Measurements from ENCODE around the gene NUP205. TPM values are rescaled to one million over a fixed set of nuclear protein-coding genes. Genes with fewer than 3 reads are reported as not detected.

The NUP205 gene
- total RNA-seq, 2 experiments from 2014 or later, result 119 to 120 TPM

- no peaks in the 10 kb centered on the region for H3K9me3 Mint-ChIP-seq (ENCODE audit: low read depth)
- DNase-seq, result no peak
- no peak overlapping the region for H3K4me3 Mint-ChIP-seq
- CTCF ChIA-PET, result interaction anchor here (0.9 to 6.6 kb wide), 2 partner anchors 8 to 395 kb away, joined by 3 to 42 read pairs; partner anchors contain the start of gene STMP1
- peaks cover 24% of the 10 kb centered on the region for H3K36me3 Mint-ChIP-seq
- H3K4me1 Mint-ChIP-seq, result peaks cover 12% of the 10 kb centered on the region
- no peaks in the 10 kb centered on the region for H3K27me3 Mint-ChIP-seq
- no peak overlapping the region for H3K27ac Mint-ChIP-seq
- no peak for ATAC-seq
Measured at GRCh38 chr7:135669774-135670173, 112.1 kb downstream of the NUP205 start.

GRCh38 chr7:135670179-135670578 is 112.5 kb downstream of the NUP205 start:
- H3K36me3 Mint-ChIP-seq, result peaks cover 25% of the 10 kb centered on the region
- H3K27me3 Mint-ChIP-seq, result no peaks in the 10 kb centered on the region
- DNase-seq, result no peak
- H3K27ac Mint-ChIP-seq, result no peak overlapping the region
- H3K4me1 Mint-ChIP-seq, result peaks cover 9% of the 10 kb centered on the region
- no peak overlapping the region for H3K4me3 Mint-ChIP-seq
- no peaks in the 10 kb centered on the region for H3K9me3 Mint-ChIP-seq (ENCODE audit: low read depth)
- no peak for ATAC-seq
- CTCF ChIA-PET, result interaction anchor here (0.9 to 6.6 kb wide), 3 partner anchors 8 to 396 kb away, joined by 3 to 42 read pairs (median 5); partner anchors contain the start of gene STMP1

- CTCF ChIA-PET, result interaction anchor here (0.9 to 7.1 kb wide), 10 partner anchors 11 to 399 kb away, joined by 3 to 42 read pairs (median 3); partner anchors contain the start of gene STMP1
- Mint-ChIP-seq H3K27ac (no peak overlapping the region), H3K4me1 (peaks cover 2% of the 10 kb centered on the region), H3K36me3 (peaks cover 20% of the 10 kb centered on the region), H3K27me3 (no peaks in the 10 kb centered on the region), H3K9me3 (ENCODE audit: low read depth) (no peaks in the 10 kb centered on the region), H3K4me3 (no peak overlapping the region)
- ATAC-seq (no peak), DNase-seq (no peak)
Measured at GRCh38 chr7:135672560-135673359, 115.0 kb downstream of the NUP205 start.

- peaks cover 22% of the 10 kb centered on the region for H3K36me3 Mint-ChIP-seq
- no peaks in the 10 kb centered on the region for H3K27me3 Mint-ChIP-seq
- H3K4me3 Mint-ChIP-seq, result no peak overlapping the region
- CTCF ChIA-PET, result interaction anchor here (0.9 to 7.1 kb wide), 9 partner anchors 11 to 350 kb away, joined by 3 to 42 read pairs (median 3); partner anchors contain the start of gene STMP1
- no peak overlapping the region for H3K27ac Mint-ChIP-seq
- ATAC-seq (no peak), DNase-seq (no peak)
- H3K9me3 Mint-ChIP-seq (ENCODE audit: low read depth), result no peaks in the 10 kb centered on the region
- H3K4me1 Mint-ChIP-seq, result no peaks in the 10 kb centered on the region
Measured at GRCh38 chr7:135673360-135673706, 115.6 kb downstream of the NUP205 start.

GRCh38 chr7:135678612-135679575 is 121.2 kb downstream of the NUP205 start:
- no peak for ATAC-seq
- Mint-ChIP-seq H3K27ac (no peak overlapping the region), H3K4me1 (peaks cover 21% of the 10 kb centered on the region), H3K9me3 (ENCODE audit: low read depth) (no peaks in the 10 kb centered on the region), H3K4me3 (no peak overlapping the region), H3K36me3 (peaks cover 16% of the 10 kb centered on the region), H3K27me3 (peaks cover 4% of the 10 kb centered on the region)
- DNase-seq, result no peak
- CTCF ChIA-PET, result no interaction called here

GRCh38 chr7:135681762-135682161 is 124.0 kb downstream of the NUP205 start:
- H3K27me3 Mint-ChIP-seq, result peaks cover 6% of the 10 kb centered on the region
- H3K27ac Mint-ChIP-seq, result no peak overlapping the region
- H3K36me3 Mint-ChIP-seq, result peaks cover 5% of the 10 kb centered on the region
- H3K9me3 Mint-ChIP-seq (ENCODE audit: low read depth), result no peaks in the 10 kb centered on the region
- ATAC-seq (no peak), DNase-seq (no peak)
- H3K4me1 Mint-ChIP-seq, result peaks cover 21% of the 10 kb centered on the region
- CTCF ChIA-PET, result interaction anchor here (1.0 to 1.3 kb wide), 2 partner anchors 19 to 20 kb away, joined by 3 to 5 read pairs; partner anchors contain the start of gene STMP1
- no peak overlapping the region for H3K4me3 Mint-ChIP-seq

- no peak for ATAC-seq
- H3K36me3 Mint-ChIP-seq, result peaks cover 3% of the 10 kb centered on the region
- peaks cover 21% of the 10 kb centered on the region for H3K4me1 Mint-ChIP-seq
- H3K27ac Mint-ChIP-seq, result no peak overlapping the region
- no peak overlapping the region for H3K4me3 Mint-ChIP-seq
- no peaks in the 10 kb centered on the region for H3K9me3 Mint-ChIP-seq (ENCODE audit: low read depth)
- no peak for DNase-seq
- peaks cover 6% of the 10 kb centered on the region for H3K27me3 Mint-ChIP-seq
- CTCF ChIA-PET, result interaction anchor here (1.0 kb wide), 1 partner anchor 21 kb away, joined by 3 read pairs; no protein-coding TSS in a partner anchor
Measured at GRCh38 chr7:135682191-135682590, 124.5 kb downstream of the NUP205 start.

GRCh38 chr7:135683609-135684008 is 125.9 kb downstream of the NUP205 start:
- Mint-ChIP-seq H3K4me3 (no peak overlapping the region), H3K27ac (no peak overlapping the region), H3K4me1 (peaks cover 21% of the 10 kb centered on the region), H3K36me3 (peaks cover 4% of the 10 kb centered on the region), H3K9me3 (ENCODE audit: low read depth) (no peaks in the 10 kb centered on the region), H3K27me3 (peaks cover 6% of the 10 kb centered on the region)
- ATAC-seq (no peak), DNase-seq (no peak)
- CTCF ChIA-PET, result no interaction called here

- no peak for DNase-seq
- CTCF ChIA-PET, result interaction anchor here (0.7 kb wide), 1 partner anchor 21 kb away, joined by 3 read pairs; no protein-coding TSS in a partner anchor
- Mint-ChIP-seq H3K36me3 (peaks cover 4% of the 10 kb centered on the region), H3K27ac (no peak overlapping the region), H3K4me1 (peaks cover 21% of the 10 kb centered on the region), H3K9me3 (ENCODE audit: low read depth) (no peaks in the 10 kb centered on the region), H3K27me3 (peaks cover 2% of the 10 kb centered on the region), H3K4me3 (no peak overlapping the region)
- no peak for ATAC-seq
Measured at GRCh38 chr7:135684136-135684535, 126.4 kb downstream of the NUP205 start.

GRCh38 chr7:135684699-135685098 is 127.0 kb downstream of the NUP205 start:
- no peaks in the 10 kb centered on the region for H3K9me3 Mint-ChIP-seq (ENCODE audit: low read depth)
- H3K27ac Mint-ChIP-seq, result no peak overlapping the region
- CTCF ChIA-PET, result interaction anchor here (0.7 kb wide), 1 partner anchor 22 kb away, joined by 3 read pairs; no protein-coding TSS in a partner anchor
- ATAC-seq (no peak), DNase-seq (no peak)
- peaks cover 18% of the 10 kb centered on the region for H3K4me1 Mint-ChIP-seq
- H3K36me3 Mint-ChIP-seq, result peaks cover 4% of the 10 kb centered on the region
- no peak overlapping the region for H3K4me3 Mint-ChIP-seq
- peaks cover 2% of the 10 kb centered on the region for H3K27me3 Mint-ChIP-seq

GRCh38 chr7:135685306-135686084 is 127.8 kb downstream of the NUP205 start:
- Mint-ChIP-seq H3K36me3 (peaks cover 4% of the 10 kb centered on the region), H3K4me1 (peaks cover 13% of the 10 kb centered on the region), H3K9me3 (ENCODE audit: low read depth) (no peaks in the 10 kb centered on the region)

GRCh38 chr7:135687466-135687865 is 129.7 kb downstream of the NUP205 start:
- CTCF ChIA-PET, result no interaction called here

More at GRCh38 chr7:135685306-135686084, 127.8 kb downstream of the NUP205 start:
- no peak overlapping the region for H3K4me3 Mint-ChIP-seq
- ATAC-seq (no peak), DNase-seq (no peak)
- CTCF ChIA-PET, result no interaction called here
- no peak overlapping the region for H3K27ac Mint-ChIP-seq
- H3K27me3 Mint-ChIP-seq, result peaks cover 2% of the 10 kb centered on the region

More at GRCh38 chr7:135687466-135687865, 129.7 kb downstream of the NUP205 start:
- Mint-ChIP-seq H3K4me3 (no peak overlapping the region), H3K9me3 (ENCODE audit: low read depth) (no peaks in the 10 kb centered on the region), H3K36me3 (peaks cover 4% of the 10 kb centered on the region), H3K27ac (no peak overlapping the region), H3K27me3 (peaks cover 2% of the 10 kb centered on the region), H3K4me1 (no peaks in the 10 kb centered on the region)
- ATAC-seq (no peak), DNase-seq (no peak)

Measured in activated CD8-positive, alpha-beta memory T cell treated with anti-CD3 and anti-CD28 coated beads, Interleukin-2, amount 10 ng/mL, durations not matched to agents 7 days and 5 days (primary cell).